Upper lobe of left lung (tissue), 6 donors: Measurements from ENCODE around the gene SGIP1. TPM values are rescaled to one million over a fixed set of nuclear protein-coding genes. Genes with fewer than 3 reads are reported as not detected.
A peak's percentile ranks its signal among the peaks of the same experiment; 100 is the strongest.

Experiments
- ATAC-seq, 2 donors: fragments of 200-7000 bp; cut with Tn5 transposase; one replicate each; pipeline ENCODE4 v1.9.1; 2022; ENCODE audit warnings: mild to moderate bottlenecking in 2 of 2, moderate library complexity in 2 of 2; ENCODE audit not compliant: low FRiP score in 2 of 2
- DNase-seq, 2 donors: peaks; one replicate each; pipeline ENCODE4 v3.0.0-alpha.2; 2019 to 2020
- H3K27ac ChIP-seq, 4 donors: fragments of 200-600 bp; sonication (generic); one replicate each; pipeline ENCODE4 v1.5.1; 2016 to 2019
- H3K27me3 ChIP-seq, 4 donors: fragments of 200-600 bp; sonication (generic); one replicate each; pipeline ENCODE4 v1.5.1; 2017 to 2019
- H3K36me3 ChIP-seq, 4 donors: fragments of 200-600 bp; sonication (generic); one replicate each; pipeline ENCODE4 v1.5.1; 2016 to 2019
- H3K4me1 ChIP-seq, 4 donors: fragments of 200-600 bp; sonication (generic); one replicate each; pipeline ENCODE4 v1.5.1; 2018 to 2019
- H3K4me3 ChIP-seq, 4 donors: fragments of 200-600 bp; sonication (generic); one replicate each; pipeline ENCODE4 v1.5.1; 2017 to 2019; ENCODE audit warnings: mild to moderate bottlenecking in 2 of 4, moderate library complexity in 1 of 4
- H3K9me3 ChIP-seq, 4 donors: fragments of 200-600 bp; sonication (generic); one replicate each; pipeline ENCODE4 v1.5.1; 2018 to 2019
- CTCF ChIP-seq, 6 experiments: fragments of 450-650 bp in 4 of 6; fragments of 200-600 bp in 2 of 6; sonication (generic) in 2 of 6; IDR thresholded peaks; one replicate each; pipeline ENCODE4 v1.5.1; 2016 to 2019; ENCODE audit warnings: antibody characterized with exemption in 6 of 6
- EP300 ChIP-seq, 4 donors: sonication (generic); formaldehyde crosslinking; IDR thresholded peaks; one replicate each; pipeline ENCODE4 v1.5.1; 2017; ENCODE audit warnings: antibody characterized with exemption in 4 of 4, control low read depth in 2 of 4
- POLR2A ChIP-seq, 4 donors: fragments of 450-650 bp; IDR thresholded peaks; one replicate each; pipeline ENCODE4 v1.5.1; 2016 to 2017; ENCODE audit warnings: antibody characterized with exemption in 4 of 4, mild to moderate bottlenecking in 2 of 4
- POLR2AphosphoS5 ChIP-seq, 2 donors: sonication (generic); formaldehyde crosslinking; IDR thresholded peaks; one replicate each; pipeline ENCODE4 v1.5.1; 2017; ENCODE audit warnings: antibody characterized with exemption in 2 of 2
- WGBS, 2 donors: methylation state at CpG; one replicate each; pipeline ENCODE4 v1.1.5; 2017 to 2018; 5-methylcytosine and 5-hydroxymethylcytosine counted together
- total RNA-seq, 6 donors: library from RNA; depleted of rRNA in 4 of 6; stranded (reverse); fragments of >200 nt in 4 of 6; gene quantifications; one replicate each; pipeline versions ENCODE4 v1.1.0 to v1.2.1, GENCODE V29; 2016 to 2021
- donor health status: DM: no; HTN: no; CAD: no; lungs with moderate emphysema.
- donor health status: DM: no; HTN: yes; CAD: no; lungs with severe emphysema.

The SGIP1 gene
- total RNA-seq, 6 donors from 2014 or later, result 5.8 to 29.3 (median 10.0) TPM

DNA sequence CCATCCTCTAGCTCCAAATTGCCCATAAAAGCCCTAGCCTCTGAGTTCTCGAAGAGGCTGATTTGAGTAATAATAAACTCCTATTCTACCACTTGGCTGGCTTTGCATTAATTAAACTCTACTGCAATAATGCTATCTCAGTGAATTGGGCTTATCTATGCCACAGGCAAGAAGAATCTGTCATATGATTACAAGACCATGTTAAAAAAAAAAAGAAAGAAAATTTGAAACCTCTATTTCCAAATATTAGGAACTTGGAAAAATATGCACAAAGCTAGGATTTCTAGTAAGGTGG lies 27.6 kb upstream of the SGIP1 start:
- Histone ChIP-seq H3K27ac (no peak overlapping the region), H3K36me3 (no peaks in the 10 kb centered on the region), H3K4me3 (no peak overlapping the region), H3K9me3 (no peaks in the 10 kb centered on the region), H3K4me1 (peaks cover 0 to 6% (median 0%) of the 10 kb centered on the region in 4 donors), H3K27me3 (no peaks in the 10 kb centered on the region)
- TF ChIP-seq CTCF (IDR thresholded peaks at IDR 0.05) (no peak), POLR2AphosphoS5 (IDR thresholded peaks at IDR 0.05) (no peak), POLR2A (IDR thresholded peaks at IDR 0.05) (no peak), EP300 (IDR thresholded peaks at IDR 0.05) (no peak)
- DNase-seq, result no peak
- WGBS, 2 donors, result 72 to 100% methylated on average over 1 of the region's 1 CpG
- ATAC-seq, result no peak

DNA sequence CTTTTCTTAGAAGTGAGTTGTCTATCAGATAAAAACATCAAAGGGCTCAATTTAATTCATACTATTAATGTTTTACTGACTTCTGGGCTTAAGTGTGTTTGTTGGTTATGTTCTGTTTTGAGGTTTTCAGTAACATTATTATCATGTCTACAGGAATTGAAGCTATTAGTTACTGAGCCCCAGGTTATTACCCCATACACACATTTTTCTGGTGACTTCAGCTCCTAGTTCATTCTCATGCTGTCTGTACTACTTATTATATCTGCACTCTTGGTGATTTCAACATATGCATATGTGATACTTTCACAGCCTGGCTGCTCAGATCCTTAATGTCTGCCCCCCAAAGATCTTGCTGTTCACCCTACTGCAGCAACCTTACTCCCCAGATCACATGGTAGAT lies 27.0 kb upstream of the SGIP1 start:
- TF ChIP-seq CTCF (IDR thresholded peaks at IDR 0.05) (no peak), POLR2AphosphoS5 (IDR thresholded peaks at IDR 0.05) (no peak), POLR2A (IDR thresholded peaks at IDR 0.05) (no peak), EP300 (IDR thresholded peaks at IDR 0.05) (no peak)

GRCh38 chr1:66510407-66510806 lies 23.5 kb upstream of the SGIP1 start:
- Histone ChIP-seq H3K4me3 (no peak overlapping the region), H3K27ac (no peak overlapping the region), H3K4me1 (no peaks in the 10 kb centered on the region), H3K27me3 (no peaks in the 10 kb centered on the region), H3K36me3 (no peaks in the 10 kb centered on the region), H3K9me3 (no peaks in the 10 kb centered on the region)
- DNase-seq (peak in 1 of 2 donors; percentile 23), ATAC-seq (no peak)
- TF ChIP-seq POLR2AphosphoS5 (IDR thresholded peaks at IDR 0.05), result no peak
- TF ChIP-seq POLR2A (IDR thresholded peaks at IDR 0.05), result no peak
- TF ChIP-seq CTCF (IDR thresholded peaks at IDR 0.05), result no peak
- no peak for TF ChIP-seq EP300 (IDR thresholded peaks at IDR 0.05)
- WGBS, 2 donors, result 88% methylated on average over 6 of the region's 6 CpGs; no CpG with 5 or more reads in 1 of the 2 donors

More for the DNA sequence above, 27.0 kb upstream of the SGIP1 start:
- H3K4me3 ChIP-seq, result no peak overlapping the region
- H3K27ac ChIP-seq, result no peak overlapping the region
- H3K36me3 ChIP-seq, result no peaks in the 10 kb centered on the region
- no peak for DNase-seq
- H3K9me3 ChIP-seq, result no peaks in the 10 kb centered on the region
- H3K4me1 ChIP-seq, result peaks cover 0 to 2% (median 0%) of the 10 kb centered on the region in 4 donors
- no peaks in the 10 kb centered on the region for H3K27me3 ChIP-seq
- no peak for ATAC-seq

GRCh38 chr1:66511118-66511517 lies 22.8 kb upstream of the SGIP1 start:
- Histone ChIP-seq H3K27me3 (no peaks in the 10 kb centered on the region), H3K4me3 (no peak overlapping the region), H3K4me1 (no peaks in the 10 kb centered on the region), H3K9me3 (no peaks in the 10 kb centered on the region), H3K36me3 (no peaks in the 10 kb centered on the region), H3K27ac (no peak overlapping the region)
- ATAC-seq, result no peak
- WGBS, 2 donors, result 82 to 96% methylated on average over 1 of the region's 1 CpG
- no peak for DNase-seq
- TF ChIP-seq POLR2AphosphoS5 (IDR thresholded peaks at IDR 0.05), result no peak
- no peak for TF ChIP-seq POLR2A (IDR thresholded peaks at IDR 0.05)
- no peak for TF ChIP-seq CTCF (IDR thresholded peaks at IDR 0.05)
- no peak for TF ChIP-seq EP300 (IDR thresholded peaks at IDR 0.05)

- TF ChIP-seq EP300 (IDR thresholded peaks at IDR 0.05) (no peak), POLR2A (IDR thresholded peaks at IDR 0.05) (no peak), CTCF (IDR thresholded peaks at IDR 0.05) (no peak)
- Histone ChIP-seq H3K9me3 (no peaks in the 10 kb centered on the region), H3K4me3 (no peak overlapping the region), H3K27ac (no peak overlapping the region), H3K4me1 (no peaks in the 10 kb centered on the region), H3K27me3 (no peaks in the 10 kb centered on the region), H3K36me3 (no peaks in the 10 kb centered on the region)
- 80 to 93% methylated on average over 6 of the region's 6 CpGs for WGBS, 2 donors
- no peak for DNase-seq
- no peak for ATAC-seq
These were observed 16.0 kb upstream of the SGIP1 start for GRCh38 chr1:66517959-66518358.
